Prostate gland (tissue), 2 donors: ENCODE data around the gene LY86. TPM values are rescaled to one million over a fixed set of nuclear protein-coding genes. Genes with fewer than 3 reads are reported as not detected.

Experiments
- DNase-seq: peaks from one replicate; pipeline ENCODE4 v3.0.0-alpha.2; 2019; ENCODE audit warnings: low spot score
- H3K27ac ChIP-seq, 2 donors: fragments of 200-600 bp; sonication (generic); 2 replicates each; pipeline ENCODE4 v1.5.1; 2017 to 2019
- H3K27me3 ChIP-seq: fragments of 200-600 bp; sonication (generic); replicated peaks from 2 replicates; pipeline ENCODE4 v1.5.1; 2019; ENCODE audit not compliant: insufficient read depth
- H3K36me3 ChIP-seq, 2 donors: fragments of 200-600 bp; sonication (generic); 1 replicate in 1 of 2; 2 replicates in 1 of 2; pipeline versions ENCODE4 v1.5.1 to v1.8.1; 2017 to 2019
- H3K4me1 ChIP-seq: fragments of 200-600 bp; sonication (generic); replicated peaks from 2 replicates; pipeline ENCODE4 v1.5.1; 2019
- H3K4me3 ChIP-seq, 2 donors: fragments of 200-600 bp; sonication (generic); 2 replicates each; pipeline ENCODE4 v1.5.1; 2017 to 2019
- H3K9me3 ChIP-seq: fragments of 200-600 bp; sonication (generic); 2 replicates; pipeline ENCODE4 v1.5.1; 2017
- POLR2A ChIP-seq: fragments of 450-650 bp; IDR thresholded peaks from one replicate; pipeline ENCODE4 v1.6.1; 2016; ENCODE audit warnings: antibody characterized with exemption, mild to moderate bottlenecking
- POLR2AphosphoS5 ChIP-seq: sonication (generic); formaldehyde crosslinking; IDR thresholded peaks from one replicate; pipeline ENCODE4 v1.6.1; 2017; ENCODE audit warnings: antibody characterized with exemption
- WGBS: methylation state at CpG from one replicate; pipeline ENCODE4 v1.1.5; 2018; 5-methylcytosine and 5-hydroxymethylcytosine counted together
- intact Hi-C: fragments of 100-400 bp; cut with DNase I; formaldehyde crosslinking; loops from one replicate; pipeline ENCODE4 v1.14.2; 2022
- total RNA-seq, 2 donors: library from RNA; depleted of rRNA; stranded (reverse); fragments of >200 nt; gene quantifications; one replicate each; pipeline ENCODE4 v1.1.0, GENCODE V29; 2016
- TF ChIP-seq, protein P1 (sequence below), 4 experiments: fragments of 200-600 bp in 2 of 4; fragments of 450-650 bp in 2 of 4; sonication (generic) in 2 of 4; IDR thresholded peaks; 1 replicate in 3 of 4; 2 replicates in 1 of 4; pipeline ENCODE4 v1.5.1; 2016 to 2019; ENCODE audit warnings: antibody characterized with exemption in 4 of 4, mild to moderate bottlenecking in 2 of 4, moderate library complexity in 2 of 4

LY86 gene
- total RNA-seq, 2 donors from 2014 or later = 1.5 to 7.0 TPM

GRCh38 chr6:6655805-6656251 is 67.3 kb downstream of the LY86 start:
- H3K4me3 ChIP-seq = no peak overlapping the region
- no peak overlapping the region for H3K27ac ChIP-seq
- no peaks in the 10 kb centered on the region for H3K9me3 ChIP-seq
- TF ChIP-seq POLR2AphosphoS5 (no peak), POLR2A (no peak)
- no peaks in the 10 kb centered on the region for H3K36me3 ChIP-seq
- H3K27me3 ChIP-seq = no peaks in the 10 kb centered on the region
- H3K4me1 ChIP-seq = no peaks in the 10 kb centered on the region
- 81% methylated on average over 9 of the region's 9 CpGs for WGBS
- intact Hi-C loops = no loop called here
- DNase-seq = no peak

GRCh38 chr6:6656287-6656686 is 67.8 kb downstream of the LY86 start:
- WGBS = 69% methylated on average over 3 of the region's 3 CpGs
- Histone ChIP-seq H3K36me3 (no peaks in the 10 kb centered on the region), H3K4me3 (no peak overlapping the region), H3K9me3 (no peaks in the 10 kb centered on the region), H3K27me3 (no peaks in the 10 kb centered on the region), H3K4me1 (no peaks in the 10 kb centered on the region), H3K27ac (no peak overlapping the region)
- TF ChIP-seq POLR2A = no peak
- TF ChIP-seq, protein P1, sequence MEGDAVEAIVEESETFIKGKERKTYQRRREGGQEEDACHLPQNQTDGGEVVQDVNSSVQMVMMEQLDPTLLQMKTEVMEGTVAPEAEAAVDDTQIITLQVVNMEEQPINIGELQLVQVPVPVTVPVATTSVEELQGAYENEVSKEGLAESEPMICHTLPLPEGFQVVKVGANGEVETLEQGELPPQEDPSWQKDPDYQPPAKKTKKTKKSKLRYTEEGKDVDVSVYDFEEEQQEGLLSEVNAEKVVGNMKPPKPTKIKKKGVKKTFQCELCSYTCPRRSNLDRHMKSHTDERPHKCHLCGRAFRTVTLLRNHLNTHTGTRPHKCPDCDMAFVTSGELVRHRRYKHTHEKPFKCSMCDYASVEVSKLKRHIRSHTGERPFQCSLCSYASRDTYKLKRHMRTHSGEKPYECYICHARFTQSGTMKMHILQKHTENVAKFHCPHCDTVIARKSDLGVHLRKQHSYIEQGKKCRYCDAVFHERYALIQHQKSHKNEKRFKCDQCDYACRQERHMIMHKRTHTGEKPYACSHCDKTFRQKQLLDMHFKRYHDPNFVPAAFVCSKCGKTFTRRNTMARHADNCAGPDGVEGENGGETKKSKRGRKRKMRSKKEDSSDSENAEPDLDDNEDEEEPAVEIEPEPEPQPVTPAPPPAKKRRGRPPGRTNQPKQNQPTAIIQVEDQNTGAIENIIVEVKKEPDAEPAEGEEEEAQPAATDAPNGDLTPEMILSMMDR (IDR thresholded peaks at IDR 0.05) = no peak
- TF ChIP-seq POLR2AphosphoS5 = no peak
- DNase-seq = no peak
- intact Hi-C loops = no loop called here

GRCh38 chr6:6657085-6657819 is 68.7 kb downstream of the LY86 start:
- Histone ChIP-seq H3K4me1 (no peaks in the 10 kb centered on the region), H3K27ac (no peak overlapping the region), H3K9me3 (no peaks in the 10 kb centered on the region), H3K27me3 (no peaks in the 10 kb centered on the region), H3K36me3 (no peaks in the 10 kb centered on the region), H3K4me3 (no peak overlapping the region)
- 94% methylated on average over 8 of the region's 8 CpGs for WGBS
- intact Hi-C loops = no loop called here
- TF ChIP-seq POLR2A (no peak), POLR2AphosphoS5 (no peak)
- TF ChIP-seq, protein P1 (IDR thresholded peaks at IDR 0.05) = no peak
- DNase-seq = no peak

DNA sequence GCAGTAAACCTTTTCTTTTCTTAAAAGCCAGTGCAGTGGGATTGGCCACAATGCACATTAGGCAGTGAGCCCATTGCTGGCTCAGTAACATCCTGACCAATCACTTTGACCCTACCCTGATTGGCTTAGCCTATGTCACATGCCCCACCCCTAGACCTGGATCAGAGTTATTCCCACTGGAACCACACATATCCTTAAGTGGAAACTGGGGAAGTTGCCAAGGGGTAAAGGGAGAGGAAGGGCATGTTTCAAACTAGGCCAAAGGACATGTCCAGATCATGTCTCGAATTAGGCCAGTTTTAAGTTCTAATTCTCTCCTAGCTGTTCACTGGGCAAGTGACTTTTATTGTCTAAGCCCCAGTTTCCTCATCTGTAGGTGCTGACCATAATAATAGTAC is 69.3 kb downstream of the LY86 start:
- intact Hi-C loops = no loop called here
- H3K4me1 ChIP-seq = no peaks in the 10 kb centered on the region
- no peaks in the 10 kb centered on the region for H3K36me3 ChIP-seq
- no peaks in the 10 kb centered on the region for H3K27me3 ChIP-seq
- TF ChIP-seq POLR2A (no peak), POLR2AphosphoS5 (no peak)
- TF ChIP-seq, protein P1 (IDR thresholded peaks at IDR 0.05) = no peak
- H3K4me3 ChIP-seq = no peak overlapping the region
- no peak overlapping the region for H3K27ac ChIP-seq
- 84% methylated on average over 1 of the region's 1 CpG for WGBS
- no peaks in the 10 kb centered on the region for H3K9me3 ChIP-seq
- no peak for DNase-seq

DNA sequence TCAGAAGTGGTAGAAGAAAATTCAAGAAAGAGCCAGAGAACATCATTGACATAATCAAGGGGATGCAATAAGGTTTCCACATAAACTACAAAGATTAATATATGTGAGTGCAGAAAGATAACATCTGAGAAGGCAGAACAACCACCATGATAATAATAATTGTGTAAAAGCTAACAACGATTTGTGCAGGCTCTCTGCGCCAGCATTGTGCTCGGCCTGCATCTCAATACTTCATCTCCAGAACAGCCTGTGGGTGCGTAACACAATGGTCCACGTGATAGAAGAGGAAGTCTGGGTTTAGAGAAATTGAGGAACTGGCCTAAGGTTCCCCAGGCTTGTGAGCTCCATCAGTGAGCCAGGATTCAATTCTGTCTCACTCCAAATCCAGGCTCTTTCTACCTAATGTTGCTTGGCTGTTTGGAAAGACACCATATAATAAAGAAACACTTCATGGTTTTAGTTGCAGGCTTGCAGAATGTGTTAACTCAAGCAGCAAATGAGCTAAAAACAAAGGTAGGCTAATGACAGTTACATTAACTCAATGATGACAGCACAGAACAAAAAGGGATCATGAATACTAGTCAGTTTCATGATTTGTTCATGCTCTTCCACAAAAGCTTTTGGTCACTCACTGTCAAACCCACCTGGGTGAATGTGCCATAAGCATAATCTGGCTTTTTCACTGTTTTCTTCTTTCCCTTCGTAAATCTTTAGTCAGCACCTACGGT is 71.2 kb downstream of the LY86 start:
- 66% methylated on average over 7 of the region's 7 CpGs for WGBS
- Histone ChIP-seq H3K27me3 (no peaks in the 10 kb centered on the region), H3K4me3 (no peak overlapping the region), H3K9me3 (no peaks in the 10 kb centered on the region), H3K4me1 (no peaks in the 10 kb centered on the region), H3K36me3 (no peaks in the 10 kb centered on the region), H3K27ac (no peak overlapping the region)
- TF ChIP-seq, protein P1 (IDR thresholded peaks at IDR 0.05) = no peak
- TF ChIP-seq POLR2A = no peak
- TF ChIP-seq POLR2AphosphoS5 = no peak
- no peak for DNase-seq
- intact Hi-C loops = no loop called here
